ENCODE measurements around the gene HDAC9. TPM values are rescaled to one million over a fixed set of nuclear protein-coding genes. Genes with fewer than 3 reads are reported as not detected.

The HDAC9 gene
- total RNA-seq, 1 experiment from 2014 or later = 11.3 TPM

DNA sequence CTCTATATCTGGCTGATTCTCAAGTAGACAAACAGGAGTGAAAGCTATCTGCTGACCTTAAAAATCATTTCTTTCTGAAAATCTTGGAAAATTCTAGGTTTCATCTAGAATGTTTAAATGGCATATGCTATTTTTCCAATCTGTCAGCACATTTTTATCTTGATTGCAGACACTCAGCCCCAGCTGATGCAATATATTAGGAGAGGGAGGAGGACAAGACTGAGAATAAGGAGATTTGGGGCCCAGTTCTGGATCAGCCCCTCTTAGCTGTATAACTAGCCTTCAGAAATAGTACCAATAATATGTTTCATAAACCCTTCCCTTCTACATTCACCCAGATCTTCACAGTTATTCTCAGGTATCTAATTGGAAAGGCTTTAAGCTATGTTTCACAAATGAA, 131.2 kb downstream of the HDAC9 start:
- H3K4me1 Mint-ChIP-seq (ENCODE audit: insufficient read depth, unreplicated experiment) = no peaks in the 10 kb centered on the region
- intact Hi-C loops (cut with micrococcal nuclease) = no loop called here

DNA sequence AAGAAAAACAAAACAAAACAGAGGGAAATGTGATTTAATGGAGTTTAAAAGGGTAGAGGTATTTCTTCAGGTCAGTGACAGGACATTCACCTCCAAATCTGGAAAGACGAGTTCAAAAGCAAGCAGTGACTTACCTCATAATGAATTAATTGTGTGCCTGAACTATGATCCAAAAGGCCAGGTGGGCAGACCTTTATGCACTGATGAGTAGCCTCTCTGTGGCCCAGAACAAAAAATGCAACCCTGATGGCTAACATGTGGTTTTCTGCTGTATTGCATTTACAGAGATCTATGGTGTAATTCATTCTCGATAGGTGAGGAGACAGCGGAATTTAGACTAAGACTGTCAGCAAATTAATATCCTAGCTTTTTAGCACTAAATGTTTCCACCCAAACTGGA, 142.0 kb downstream of the HDAC9 start:
- no peak overlapping the region for H3K27ac Mint-ChIP-seq (ENCODE audit: low read depth, unreplicated experiment)
- no TSS peak for BruUV-seq (replicated peaks)
- no peaks in the 10 kb centered on the region for H3K27me3 Mint-ChIP-seq (ENCODE audit: insufficient read depth, unreplicated experiment)
- ChIA-PET POLR2A (no interaction called here), CTCF (interaction anchor here (0.7 kb wide), 1 partner anchor 317 kb away, joined by 3 read pairs; no protein-coding TSS in a partner anchor)
- no peak overlapping the region for H3K4me3 Mint-ChIP-seq (ENCODE audit: unreplicated experiment)
- intact Hi-C loops (cut with micrococcal nuclease) = no loop called here
- H3K4me1 Mint-ChIP-seq (ENCODE audit: insufficient read depth, unreplicated experiment) = peaks cover 6% of the 10 kb centered on the region
- DNase-seq (ENCODE audit: unreplicated experiment) = no peak
- H3K9me3 Mint-ChIP-seq (ENCODE audit: unreplicated experiment) = no peaks in the 10 kb centered on the region
- no peaks in the 10 kb centered on the region for H3K36me3 Mint-ChIP-seq (ENCODE audit: insufficient read depth, unreplicated experiment)
- no peak for TF ChIP-seq CTCF (IDR thresholded peaks at IDR 0.05; ENCODE audit: unreplicated experiment)

More for the DNA sequence above, 131.2 kb downstream of the HDAC9 start:
- no peak for TF ChIP-seq CTCF (IDR thresholded peaks at IDR 0.05; ENCODE audit: unreplicated experiment)
- no TSS peak for BruUV-seq (replicated peaks)
- H3K4me3 Mint-ChIP-seq (ENCODE audit: unreplicated experiment) = no peak overlapping the region
- no peak overlapping the region for H3K27ac Mint-ChIP-seq (ENCODE audit: low read depth, unreplicated experiment)
- H3K9me3 Mint-ChIP-seq (ENCODE audit: unreplicated experiment) = no peaks in the 10 kb centered on the region
- no peak for DNase-seq (ENCODE audit: unreplicated experiment)
- no peaks in the 10 kb centered on the region for H3K27me3 Mint-ChIP-seq (ENCODE audit: insufficient read depth, unreplicated experiment)
- H3K36me3 Mint-ChIP-seq (ENCODE audit: insufficient read depth, unreplicated experiment) = no peaks in the 10 kb centered on the region
- POLR2A ChIA-PET = interaction anchor here (0.6 to 1.1 kb wide), 2 partner anchors 41 to 55 kb away, joined by 3 to 5 read pairs; no protein-coding TSS in a partner anchor
- CTCF ChIA-PET = interaction anchor here (0.6 kb wide), 2 partner anchors 955 to 1027 kb away, joined by 3 read pairs; no protein-coding TSS in a partner anchor

DNA sequence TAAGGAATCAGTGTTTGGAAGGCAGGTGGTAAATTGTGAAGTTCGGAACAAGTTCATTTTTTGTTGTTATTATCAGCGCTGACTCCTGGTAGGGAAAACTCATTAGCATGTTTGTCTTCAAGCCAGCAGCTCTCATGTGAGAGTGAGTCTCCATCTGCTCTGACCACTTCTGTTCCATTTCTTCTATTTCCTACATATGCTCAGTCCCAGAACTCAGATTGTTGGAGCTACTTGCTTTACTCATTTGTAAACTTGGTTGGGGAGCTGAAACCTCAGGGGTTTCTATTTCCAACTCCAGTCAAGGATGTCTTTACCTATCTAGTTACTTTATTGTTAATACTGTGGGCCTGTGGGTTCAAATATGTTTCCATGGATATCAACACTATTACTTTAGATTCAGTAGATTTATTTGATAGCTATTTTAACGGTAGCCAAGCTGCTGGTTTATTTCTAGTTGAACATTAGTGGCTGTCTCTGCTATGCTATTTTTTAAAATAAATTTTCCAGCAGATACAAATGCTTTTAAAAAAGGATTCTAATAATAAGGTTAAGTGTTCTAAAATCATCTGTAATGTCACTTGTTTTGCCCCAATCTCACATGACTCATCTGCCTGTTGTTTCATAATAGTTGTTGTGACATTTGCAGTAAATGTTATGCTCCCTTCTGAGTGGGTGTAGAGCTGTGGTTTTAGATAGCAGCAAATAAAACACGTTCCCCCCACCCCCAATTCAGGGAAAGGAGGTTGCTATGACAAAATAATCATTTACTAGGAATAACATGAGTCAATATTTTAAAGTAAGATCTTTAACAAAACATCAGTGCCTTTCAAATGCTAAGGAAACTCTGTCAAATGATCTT, 143.3 kb downstream of the HDAC9 start:
- CTCF ChIA-PET = interaction anchor here (0.5 to 0.7 kb wide), 3 partner anchors 27 to 959 kb away, joined by 3 to 4 read pairs (median 3); no protein-coding TSS in a partner anchor
- DNase-seq (ENCODE audit: unreplicated experiment) = peak; percentile 54
- no peaks in the 10 kb centered on the region for H3K36me3 Mint-ChIP-seq (ENCODE audit: insufficient read depth, unreplicated experiment)

More for the DNA sequence above, 143.3 kb downstream of the HDAC9 start:
- Mint-ChIP-seq H3K27ac (ENCODE audit: low read depth, unreplicated experiment) (peak overlapping the region; percentile 55), H3K4me3 (ENCODE audit: unreplicated experiment) (no peak overlapping the region), H3K4me1 (ENCODE audit: insufficient read depth, unreplicated experiment) (peaks cover 6% of the 10 kb centered on the region), H3K9me3 (ENCODE audit: unreplicated experiment) (no peaks in the 10 kb centered on the region), H3K27me3 (ENCODE audit: insufficient read depth, unreplicated experiment) (no peaks in the 10 kb centered on the region)
- TF ChIP-seq CTCF (IDR thresholded peaks at IDR 0.05; ENCODE audit: unreplicated experiment) = no peak
- intact Hi-C loops (cut with micrococcal nuclease) = no loop called here
- BruUV-seq (replicated peaks) = no TSS peak
- POLR2A ChIA-PET = no interaction called here

Data from MCF 10A (cell line).